ENCODE results near the gene RAP2B. TPM values are rescaled to one million over a fixed set of nuclear protein-coding genes. Genes with fewer than 3 reads are reported as not detected.
"Not testable (repeated sequence)": the region's sequence is repeated elsewhere in the genome, so short reads cannot be mapped to it uniquely, and the experiment has no call there.

The RAP2B gene
- polyA plus RNA-seq = 10 to 100 TPM; 15.9 to 29.8 (median 23.2) TPM

- DNase-seq = peak; percentile 89 to 90 (median 90)
- peaks cover 0 to 6% (median 0%) of the 10 kb centered on the region in 3 donors for H3K36me3 Mint-ChIP-seq
- peak within 1 kb of the TSS; percentile 96 to 98 (median 96) for H3K27ac Mint-ChIP-seq
- peaks cover 43 to 52% of the 10 kb centered on the region in 2 donors for H3K4me1 Mint-ChIP-seq
- peaks cover 0 to 2% (median 0%) of the 10 kb centered on the region in 6 donors for H3K9me3 Mint-ChIP-seq
- H3K27me3 Mint-ChIP-seq (ENCODE audit: low read depth in 3 of 3) = peaks cover 26 to 32% (median 29%) of the 10 kb centered on the region in 3 donors
- H3K4me3 Mint-ChIP-seq = peak within 1 kb of the TSS; percentile 83 to 100 (median 97)
Measured at GRCh38 chr3:153161714-153162512, at the start of gene RAP2B. RAP2B (plus strand) TSS chr3:153162226; CDS start chr3:153162694, 468 bp downstream.

GRCh38 chr3:153113541-153113940, 48.5 kb upstream of the RAP2B start:
- H3K36me3 Mint-ChIP-seq = no peaks in the 10 kb centered on the region
- H3K4me3 Mint-ChIP-seq = no peak overlapping the region
- no peaks in the 10 kb centered on the region for H3K4me1 Mint-ChIP-seq
- DNase-seq = no peak
- peaks cover 0 to 5% (median 3%) of the 10 kb centered on the region in 3 donors for H3K27me3 Mint-ChIP-seq (ENCODE audit: low read depth in 3 of 3)
- peaks cover 0 to 4% (median 0%) of the 10 kb centered on the region in 6 donors for H3K9me3 Mint-ChIP-seq
- H3K27ac Mint-ChIP-seq = no peak overlapping the region

DNA sequence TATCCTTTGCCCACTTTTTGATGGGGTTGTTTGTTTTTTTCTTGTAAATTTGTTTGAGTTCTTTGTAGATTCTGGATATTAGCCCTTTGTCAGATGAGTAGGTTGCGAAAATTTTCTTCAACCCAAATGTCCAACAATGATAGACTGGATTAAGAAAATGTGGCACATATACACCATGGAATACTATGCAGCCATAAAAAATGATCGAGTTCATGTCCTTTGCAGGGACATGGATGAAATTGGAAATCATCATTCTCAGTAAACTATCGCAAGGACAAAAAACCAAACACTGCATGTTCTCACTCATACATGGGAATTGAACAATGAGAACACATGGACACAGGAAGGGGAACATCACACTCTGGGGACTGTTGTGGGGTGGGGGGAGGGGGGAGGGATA, 47.8 kb upstream of the RAP2B start:
- H3K4me1 Mint-ChIP-seq, H3K36me3 Mint-ChIP-seq, H3K27ac Mint-ChIP-seq: not testable (repeated sequence)

GRCh38 chr3:153115326-153115725, 46.7 kb upstream of the RAP2B start:
- H3K27ac Mint-ChIP-seq = no peak overlapping the region
- H3K27me3 Mint-ChIP-seq (ENCODE audit: low read depth in 3 of 3) = peaks cover 0 to 3% (median 1%) of the 10 kb centered on the region in 3 donors
- no peak overlapping the region for H3K4me3 Mint-ChIP-seq
- DNase-seq = no peak
- no peaks in the 10 kb centered on the region for H3K36me3 Mint-ChIP-seq
- peaks cover 0 to 4% (median 0%) of the 10 kb centered on the region in 6 donors for H3K9me3 Mint-ChIP-seq
- H3K4me1 Mint-ChIP-seq = no peaks in the 10 kb centered on the region

More for the DNA sequence above, 47.8 kb upstream of the RAP2B start:
- not testable (repeated sequence) for DNase-seq; H3K27me3 Mint-ChIP-seq (ENCODE audit: low read depth in 3 of 3); H3K4me3 Mint-ChIP-seq; H3K9me3 Mint-ChIP-seq

DNA sequence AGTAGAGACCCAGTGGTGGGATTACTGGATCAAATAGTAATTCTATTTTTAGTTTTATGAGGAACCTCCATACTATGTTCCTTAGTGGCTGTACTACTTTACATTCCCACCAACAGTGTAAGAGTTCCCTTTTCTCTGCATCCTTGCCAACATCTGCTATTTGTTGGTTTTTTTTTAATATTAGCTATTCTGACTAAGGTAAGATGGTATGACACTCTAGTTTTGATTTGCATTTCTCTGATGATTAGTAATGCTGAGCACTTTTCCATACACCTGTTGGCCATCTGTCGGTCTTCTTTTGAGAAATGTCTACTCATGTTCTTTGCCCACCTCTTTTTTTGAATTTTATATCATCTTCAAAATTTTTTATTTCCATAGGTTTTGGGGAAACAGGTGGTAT, 34.2 kb upstream of the RAP2B start:
- Mint-ChIP-seq H3K9me3 (peaks cover 0 to 3% (median 0%) of the 10 kb centered on the region in 6 donors), H3K4me1 (no peaks in the 10 kb centered on the region), H3K27me3 (ENCODE audit: low read depth in 3 of 3) (peaks cover 0 to 5% (median 3%) of the 10 kb centered on the region in 3 donors), H3K36me3 (peaks cover 0 to 5% (median 4%) of the 10 kb centered on the region in 3 donors), H3K27ac (no peak overlapping the region), H3K4me3 (no peak overlapping the region)
- DNase-seq = no peak

DNA sequence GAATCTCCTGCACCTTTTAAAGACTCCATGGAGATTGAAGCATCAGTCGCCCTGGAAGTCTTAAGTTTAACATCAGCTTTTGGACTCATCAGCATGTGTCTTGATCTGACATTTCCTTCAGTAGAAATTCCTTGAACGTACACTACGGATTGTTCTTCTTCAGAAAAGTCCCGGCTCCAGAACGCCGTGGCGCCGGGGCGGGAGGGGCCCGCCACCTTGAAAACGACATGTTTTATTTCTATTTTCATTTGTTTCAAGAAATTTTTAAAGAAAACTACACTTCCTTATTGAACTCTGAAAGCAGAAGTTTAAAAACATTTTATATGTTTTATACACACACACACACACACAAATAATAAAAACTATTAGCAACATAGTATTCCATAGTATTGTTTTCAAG, 32.6 kb upstream of the RAP2B start:
- Mint-ChIP-seq H3K9me3 (peaks cover 0 to 3% (median 0%) of the 10 kb centered on the region in 6 donors), H3K4me3 (no peak overlapping the region), H3K27ac (no peak overlapping the region), H3K4me1 (no peaks in the 10 kb centered on the region), H3K36me3 (no peaks in the 10 kb centered on the region), H3K27me3 (ENCODE audit: low read depth in 3 of 3) (peaks cover 2 to 5% (median 5%) of the 10 kb centered on the region in 3 donors)
- no peak for DNase-seq

DNA sequence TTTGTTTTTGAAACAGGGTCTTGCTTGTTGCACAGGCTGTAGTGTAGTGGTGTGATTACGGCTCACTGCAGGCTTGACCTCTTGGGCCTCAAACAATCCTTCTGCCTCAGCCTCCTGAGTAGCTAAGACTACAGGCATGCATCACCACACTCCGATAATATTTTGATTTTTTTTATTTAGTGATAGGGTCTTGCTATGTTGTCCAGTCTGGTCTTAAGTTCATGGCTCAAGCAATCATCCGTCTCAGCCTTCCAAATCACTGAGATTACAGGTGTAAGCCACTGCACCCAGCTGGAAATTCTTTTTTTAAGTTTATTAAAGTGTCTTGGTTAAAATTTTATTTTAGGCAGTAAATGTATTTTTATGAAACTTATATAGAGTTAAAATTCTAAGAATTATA, 32.2 kb upstream of the RAP2B start:
- Mint-ChIP-seq H3K27me3 (ENCODE audit: low read depth in 3 of 3) (peaks cover 2 to 5% (median 5%) of the 10 kb centered on the region in 3 donors), H3K36me3 (no peaks in the 10 kb centered on the region), H3K27ac (no peak overlapping the region), H3K9me3 (peaks cover 0 to 3% (median 0%) of the 10 kb centered on the region in 6 donors), H3K4me3 (no peak overlapping the region), H3K4me1 (no peaks in the 10 kb centered on the region)
- no peak for DNase-seq

DNA sequence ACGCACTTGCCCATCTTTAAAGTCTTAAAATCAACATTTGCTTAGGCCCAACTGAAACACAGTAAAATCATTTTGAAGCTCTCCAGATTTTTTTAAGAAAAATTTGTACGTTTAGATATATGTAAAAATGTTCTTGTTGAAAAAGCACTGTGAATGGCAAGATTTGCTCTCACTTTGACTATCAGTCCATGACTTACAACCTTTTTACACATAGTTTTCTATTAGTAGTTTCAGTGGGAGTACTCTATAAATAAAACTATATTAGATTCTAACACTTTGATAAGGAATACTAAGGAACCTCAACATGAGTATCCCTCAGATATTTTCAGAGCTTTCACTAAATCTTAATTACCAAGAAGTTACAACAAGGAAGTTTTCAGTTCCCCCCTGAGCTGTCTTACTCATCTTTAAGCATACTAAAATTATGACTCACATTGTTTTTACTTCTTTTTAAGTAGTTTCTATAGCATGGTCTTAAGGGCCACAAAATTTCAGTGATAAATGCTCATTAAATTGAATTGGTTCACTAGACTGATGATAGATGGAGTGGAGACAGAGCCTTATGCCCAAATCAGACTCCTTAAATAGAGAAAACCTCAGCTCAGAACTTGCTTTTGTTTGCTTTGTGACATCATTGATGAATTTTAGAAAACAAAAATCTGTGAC, 31.6 kb upstream of the RAP2B start:
- no peaks in the 10 kb centered on the region for H3K36me3 Mint-ChIP-seq
- H3K27ac Mint-ChIP-seq = no peak overlapping the region
- peaks cover 2 to 5% (median 5%) of the 10 kb centered on the region in 3 donors for H3K27me3 Mint-ChIP-seq (ENCODE audit: low read depth in 3 of 3)
- no peaks in the 10 kb centered on the region for H3K4me1 Mint-ChIP-seq
- H3K4me3 Mint-ChIP-seq = no peak overlapping the region
- H3K9me3 Mint-ChIP-seq = peaks cover 0 to 3% (median 0%) of the 10 kb centered on the region in 6 donors
- no peak for DNase-seq

DNA sequence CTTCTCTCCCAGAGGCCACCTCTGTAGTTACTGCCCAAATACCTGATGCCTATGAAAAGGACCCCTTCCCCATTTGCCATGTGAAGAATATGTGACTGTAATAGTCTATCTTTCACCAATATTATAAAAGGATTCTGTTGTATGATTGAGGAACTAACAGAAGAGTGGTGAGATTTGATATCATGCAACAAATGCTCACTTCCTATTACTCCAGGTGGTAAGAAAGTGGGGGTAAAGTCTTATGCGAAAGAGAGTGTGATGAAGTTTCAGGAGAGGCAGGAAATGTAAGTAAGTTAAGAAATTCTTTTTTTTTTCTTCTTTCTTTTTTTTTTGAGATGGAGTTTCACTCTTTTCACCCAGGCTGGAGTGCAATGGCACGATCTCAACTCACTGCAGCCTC, 24.4 kb upstream of the RAP2B start:
- no peaks in the 10 kb centered on the region for H3K9me3 Mint-ChIP-seq
- H3K27me3 Mint-ChIP-seq (ENCODE audit: low read depth in 3 of 3) = peaks cover 2 to 3% (median 3%) of the 10 kb centered on the region in 3 donors
- H3K4me3 Mint-ChIP-seq = no peak overlapping the region
- peaks cover 15 to 17% of the 10 kb centered on the region in 2 donors for H3K4me1 Mint-ChIP-seq
- no peak overlapping the region for H3K27ac Mint-ChIP-seq
- H3K36me3 Mint-ChIP-seq = peaks cover 0 to 4% (median 0%) of the 10 kb centered on the region in 3 donors
- no peak for DNase-seq

GRCh38 chr3:153138276-153139210, 23.5 kb upstream of the RAP2B start:
- Mint-ChIP-seq H3K4me1 (peaks cover 15 to 17% of the 10 kb centered on the region in 2 donors), H3K9me3 (no peaks in the 10 kb centered on the region), H3K27me3 (ENCODE audit: low read depth in 3 of 3) (peaks cover 2 to 4% (median 3%) of the 10 kb centered on the region in 3 donors), H3K4me3 (no peak overlapping the region), H3K36me3 (peaks cover 0 to 4% (median 0%) of the 10 kb centered on the region in 3 donors), H3K27ac (no peak overlapping the region)
- DNase-seq = no peak

- Mint-ChIP-seq H3K4me1 (peaks cover 15 to 22% of the 10 kb centered on the region in 2 donors), H3K4me3 (no peak overlapping the region), H3K27me3 (ENCODE audit: low read depth in 3 of 3) (peaks cover 0 to 2% (median 1%) of the 10 kb centered on the region in 3 donors), H3K36me3 (no peaks in the 10 kb centered on the region), H3K9me3 (no peaks in the 10 kb centered on the region), H3K27ac (no peak overlapping the region)
- no peak for DNase-seq
Measured at GRCh38 chr3:153142961-153143360, 19.1 kb upstream of the RAP2B start.

DNA sequence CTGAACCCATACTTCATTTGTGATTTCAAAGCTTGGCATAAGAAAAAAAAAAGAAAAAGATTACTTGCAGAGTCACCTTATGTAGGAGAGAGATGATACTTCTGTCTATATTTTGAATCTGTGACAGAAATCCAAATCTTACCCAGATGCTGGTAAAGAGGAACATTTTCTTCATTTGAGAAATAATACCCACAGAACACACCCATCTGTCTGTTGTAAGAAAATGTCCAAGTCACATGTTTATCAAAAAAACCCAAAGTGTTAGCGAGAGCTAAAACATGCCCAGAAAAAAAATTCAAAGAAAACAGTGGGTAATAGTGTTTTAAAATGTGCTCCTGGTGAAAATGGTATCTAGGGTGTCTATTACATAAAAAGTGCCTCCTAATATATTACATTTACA, 18.0 kb upstream of the RAP2B start:
- H3K4me1 Mint-ChIP-seq = peaks cover 15 to 22% of the 10 kb centered on the region in 2 donors
- peaks cover 0 to 2% (median 1%) of the 10 kb centered on the region in 3 donors for H3K27me3 Mint-ChIP-seq (ENCODE audit: low read depth in 3 of 3)
- no peak overlapping the region for H3K4me3 Mint-ChIP-seq
- DNase-seq = no peak
- no peaks in the 10 kb centered on the region for H3K36me3 Mint-ChIP-seq
- no peaks in the 10 kb centered on the region for H3K9me3 Mint-ChIP-seq
- H3K27ac Mint-ChIP-seq = no peak overlapping the region

- H3K4me1 Mint-ChIP-seq = peaks cover 15 to 22% of the 10 kb centered on the region in 2 donors
- H3K4me3 Mint-ChIP-seq = no peak overlapping the region
- H3K27me3 Mint-ChIP-seq (ENCODE audit: low read depth in 3 of 3) = peaks cover 0 to 2% (median 1%) of the 10 kb centered on the region in 3 donors
- H3K36me3 Mint-ChIP-seq = no peaks in the 10 kb centered on the region
- peak overlapping the region in 1 of 6 donors; percentile 30 for H3K27ac Mint-ChIP-seq
- no peak for DNase-seq
- no peaks in the 10 kb centered on the region for H3K9me3 Mint-ChIP-seq
Measured at GRCh38 chr3:153144779-153145178, 17.2 kb upstream of the RAP2B start.

Measured in immature natural killer cell (primary cell).